ENCODE measurements around the gene DLST.
A peak's percentile ranks its signal among the peaks of the same experiment; 100 is the strongest.

DLST gene

GRCh38 chr14:74852922-74853530 is 28.7 kb upstream of the DLST start:
- H3K4me3 Mint-ChIP-seq: no peak overlapping the region
- no peak overlapping the region for H3K27ac Mint-ChIP-seq

GRCh38 chr14:74853581-74853980 is 28.1 kb upstream of the DLST start:
- H3K27ac Mint-ChIP-seq: no peak overlapping the region
- no peak for DNase-seq
- H3K4me1 Mint-ChIP-seq (ENCODE audit: low read depth in 2 of 2): no peaks in the 10 kb centered on the region
- no peak overlapping the region for H3K4me3 Mint-ChIP-seq
- H3K36me3 Mint-ChIP-seq (ENCODE audit: insufficient read depth): no peaks in the 10 kb centered on the region
- no peak for ATAC-seq (replicated peaks)
- no peaks in the 10 kb centered on the region for H3K27me3 Mint-ChIP-seq
- no peaks in the 10 kb centered on the region for H3K9me3 Mint-ChIP-seq

More at GRCh38 chr14:74852922-74853530, 28.7 kb upstream of the DLST start:
- no peak for ATAC-seq (replicated peaks)
- no peaks in the 10 kb centered on the region for H3K4me1 Mint-ChIP-seq (ENCODE audit: low read depth in 2 of 2)
- no peak for DNase-seq
- H3K27me3 Mint-ChIP-seq: no peaks in the 10 kb centered on the region
- no peaks in the 10 kb centered on the region for H3K36me3 Mint-ChIP-seq (ENCODE audit: insufficient read depth)
- H3K9me3 Mint-ChIP-seq: no peaks in the 10 kb centered on the region

DNA sequence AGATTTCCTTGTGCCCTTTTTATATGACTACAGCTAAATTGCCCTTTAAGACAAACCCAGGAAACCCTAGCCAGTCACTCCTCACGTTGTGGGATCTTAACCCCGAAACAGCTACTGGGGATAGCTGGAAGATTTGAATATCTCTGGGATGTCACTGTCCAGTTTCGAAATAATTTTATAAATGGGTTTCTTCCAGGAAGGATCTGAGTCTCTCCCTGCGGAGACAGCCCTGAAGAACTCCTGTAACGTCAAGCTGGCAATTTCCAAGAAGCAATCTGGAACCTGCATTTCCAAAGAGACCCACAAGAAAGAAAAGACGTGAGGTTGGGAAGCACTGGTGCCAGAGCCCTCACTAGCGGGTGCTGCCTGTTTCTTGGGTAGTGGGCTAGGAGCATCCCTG is 26.7 kb upstream of the DLST start:
- ATAC-seq (replicated peaks) (no peak), DNase-seq (no peak)
- Mint-ChIP-seq H3K4me3 (no peak overlapping the region), H3K9me3 (no peaks in the 10 kb centered on the region), H3K4me1 (ENCODE audit: low read depth in 2 of 2) (no peaks in the 10 kb centered on the region), H3K36me3 (ENCODE audit: insufficient read depth) (no peaks in the 10 kb centered on the region), H3K27ac (no peak overlapping the region), H3K27me3 (no peaks in the 10 kb centered on the region)

DNA sequence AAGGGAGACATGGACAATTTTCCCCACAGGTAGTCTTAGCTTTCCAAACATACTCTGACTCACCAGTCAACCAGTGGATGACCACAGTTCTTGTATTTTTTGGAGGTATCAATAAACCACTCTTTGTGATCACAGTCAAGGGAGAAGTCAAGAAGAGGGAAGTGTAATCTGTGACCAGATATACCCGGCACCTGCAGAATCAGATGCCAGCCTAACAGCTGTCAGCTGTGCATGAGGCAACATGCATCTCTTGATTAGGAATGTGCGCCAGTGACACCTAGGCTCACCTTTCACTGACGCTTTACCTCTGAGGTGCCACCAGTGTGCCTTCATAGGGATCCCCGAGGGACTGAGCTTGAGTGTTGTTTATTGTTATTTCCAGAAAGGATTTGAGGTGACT is 25.8 kb upstream of the DLST start:
- Mint-ChIP-seq H3K4me3 (no peak overlapping the region), H3K4me1 (ENCODE audit: low read depth in 2 of 2) (no peaks in the 10 kb centered on the region), H3K27ac (no peak overlapping the region), H3K27me3 (no peaks in the 10 kb centered on the region), H3K9me3 (no peaks in the 10 kb centered on the region), H3K36me3 (ENCODE audit: insufficient read depth) (no peaks in the 10 kb centered on the region)
- DNase-seq (no peak), ATAC-seq (replicated peaks) (no peak)

DNA sequence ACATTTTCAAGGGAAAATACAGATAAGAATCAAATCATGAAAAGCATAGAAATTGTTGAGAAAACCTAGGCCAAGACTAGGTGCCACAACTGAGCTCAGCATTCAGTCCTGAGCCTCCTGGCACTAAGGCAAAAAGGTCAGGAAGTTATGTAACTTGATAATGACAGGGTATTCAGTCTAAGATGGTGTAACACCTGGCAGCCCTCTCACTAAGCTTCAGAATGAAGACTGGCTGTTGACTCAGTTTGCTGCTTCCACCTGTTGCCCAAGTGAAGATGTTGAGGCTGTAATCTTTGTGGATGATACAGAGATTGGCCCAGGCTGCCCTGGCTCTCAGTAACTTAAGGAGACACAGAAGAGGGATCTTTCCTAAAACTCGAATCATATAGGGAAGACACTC is 25.4 kb upstream of the DLST start:
- ATAC-seq (replicated peaks): no peak
- no peaks in the 10 kb centered on the region for H3K27me3 Mint-ChIP-seq
- DNase-seq: no peak
- H3K4me1 Mint-ChIP-seq (ENCODE audit: low read depth in 2 of 2): no peaks in the 10 kb centered on the region
- H3K4me3 Mint-ChIP-seq: no peak overlapping the region
- H3K9me3 Mint-ChIP-seq: no peaks in the 10 kb centered on the region
- no peaks in the 10 kb centered on the region for H3K36me3 Mint-ChIP-seq (ENCODE audit: insufficient read depth)
- no peak overlapping the region for H3K27ac Mint-ChIP-seq

- H3K9me3 Mint-ChIP-seq: no peaks in the 10 kb centered on the region
- ATAC-seq (replicated peaks) (no peak), DNase-seq (no peak)
- no peaks in the 10 kb centered on the region for H3K36me3 Mint-ChIP-seq (ENCODE audit: insufficient read depth)
- H3K27me3 Mint-ChIP-seq: no peaks in the 10 kb centered on the region
- H3K27ac Mint-ChIP-seq: no peak overlapping the region
- H3K4me3 Mint-ChIP-seq: no peak overlapping the region
- no peaks in the 10 kb centered on the region for H3K4me1 Mint-ChIP-seq (ENCODE audit: low read depth in 2 of 2)
These were observed 23.7 kb upstream of the DLST start for GRCh38 chr14:74858022-74858421.

DNA sequence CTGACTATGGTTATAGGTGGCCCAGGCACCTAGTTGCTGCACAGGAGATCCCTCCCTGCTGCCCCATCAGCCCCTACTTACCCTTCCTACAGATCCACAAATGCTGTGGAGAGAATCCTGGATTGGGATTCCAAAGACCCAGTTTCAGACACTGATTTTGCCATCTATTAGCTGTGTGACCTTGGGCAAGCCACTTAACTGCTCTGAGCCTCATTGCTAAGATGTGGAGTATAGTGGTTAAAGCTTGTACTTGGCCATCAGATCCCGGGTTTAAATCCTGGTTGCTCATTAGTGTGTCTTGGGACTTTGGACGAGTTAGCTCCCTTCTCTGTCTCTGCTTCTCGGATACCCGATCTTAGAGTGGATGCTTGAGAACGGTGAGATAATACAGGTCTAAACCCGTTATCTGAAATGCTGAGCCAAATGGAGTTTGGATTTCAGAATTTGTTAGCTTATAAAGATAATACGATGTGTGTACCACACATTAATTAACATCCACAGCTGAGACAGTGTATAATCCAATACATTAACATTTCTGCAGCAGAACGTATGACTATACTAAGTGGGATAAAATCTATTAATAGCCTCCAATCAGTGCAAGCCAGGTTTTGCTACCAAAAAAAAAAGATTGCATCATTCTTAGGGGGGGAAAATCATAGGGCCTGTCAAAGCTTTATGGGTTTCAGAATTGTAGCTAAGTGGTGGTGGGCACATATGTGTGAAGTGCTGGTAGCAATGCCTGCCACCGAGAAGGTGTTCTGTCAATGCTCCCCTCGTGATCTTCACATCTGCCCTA is 21.8 kb upstream of the DLST start:
- ATAC-seq (replicated peaks) (no peak), DNase-seq (no peak)
- Mint-ChIP-seq H3K9me3 (no peaks in the 10 kb centered on the region), H3K27me3 (no peaks in the 10 kb centered on the region), H3K4me1 (ENCODE audit: low read depth in 2 of 2) (no peaks in the 10 kb centered on the region), H3K4me3 (no peak overlapping the region), H3K27ac (no peak overlapping the region), H3K36me3 (ENCODE audit: insufficient read depth) (no peaks in the 10 kb centered on the region)

- DNase-seq (peak; percentile 89 to 94 (median 92)), ATAC-seq (replicated peaks) (peak; percentile 85)
- Mint-ChIP-seq H3K27ac (no peak overlapping the region), H3K4me3 (no peak overlapping the region), H3K27me3 (no peaks in the 10 kb centered on the region), H3K36me3 (ENCODE audit: insufficient read depth) (no peaks in the 10 kb centered on the region), H3K9me3 (no peaks in the 10 kb centered on the region), H3K4me1 (ENCODE audit: low read depth in 2 of 2) (peaks cover 0 to under 1% of the 10 kb centered on the region in 2 donors)
These were observed 20.6 kb upstream of the DLST start for GRCh38 chr14:74860899-74861733.

DNA sequence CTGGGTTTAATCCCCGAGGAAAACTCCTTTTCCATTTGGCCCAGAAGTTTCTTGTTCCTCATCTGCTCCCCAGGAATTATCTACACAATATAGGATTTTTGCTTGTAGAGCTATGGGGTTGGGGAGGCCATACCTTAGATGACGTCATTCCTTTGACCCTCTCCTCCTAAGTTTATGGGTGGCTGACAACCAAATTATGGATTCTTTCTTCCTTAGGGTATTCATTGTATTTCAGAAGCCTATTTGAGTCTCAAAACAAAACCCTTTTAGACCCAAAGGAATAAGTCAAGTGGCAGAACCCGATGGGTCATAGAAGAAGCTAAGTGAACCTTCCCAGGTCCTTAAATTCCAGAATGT is 20.0 kb upstream of the DLST start:
- no peaks in the 10 kb centered on the region for H3K36me3 Mint-ChIP-seq (ENCODE audit: insufficient read depth)
- no peak overlapping the region for H3K27ac Mint-ChIP-seq
- DNase-seq: no peak
- H3K4me3 Mint-ChIP-seq: no peak overlapping the region
- peaks cover 2 to 7% of the 10 kb centered on the region in 2 donors for H3K4me1 Mint-ChIP-seq (ENCODE audit: low read depth in 2 of 2)
- no peaks in the 10 kb centered on the region for H3K27me3 Mint-ChIP-seq
- no peak for ATAC-seq (replicated peaks)
- H3K9me3 Mint-ChIP-seq: no peaks in the 10 kb centered on the region

GRCh38 chr14:74863274-74863673 is 18.4 kb upstream of the DLST start:
- no peaks in the 10 kb centered on the region for H3K27me3 Mint-ChIP-seq
- ATAC-seq (replicated peaks) (no peak), DNase-seq (no peak)
- no peaks in the 10 kb centered on the region for H3K9me3 Mint-ChIP-seq
- no peak overlapping the region for H3K4me3 Mint-ChIP-seq
- H3K27ac Mint-ChIP-seq: no peak overlapping the region
- H3K4me1 Mint-ChIP-seq (ENCODE audit: low read depth in 2 of 2): peaks cover 13 to 17% of the 10 kb centered on the region in 2 donors
- no peaks in the 10 kb centered on the region for H3K36me3 Mint-ChIP-seq (ENCODE audit: insufficient read depth)

- Mint-ChIP-seq H3K27me3 (no peaks in the 10 kb centered on the region), H3K27ac (no peak overlapping the region), H3K9me3 (no peaks in the 10 kb centered on the region), H3K4me3 (no peak overlapping the region), H3K36me3 (ENCODE audit: insufficient read depth) (no peaks in the 10 kb centered on the region), H3K4me1 (ENCODE audit: low read depth in 2 of 2) (peaks cover 13 to 17% of the 10 kb centered on the region in 2 donors)
- no peak for DNase-seq
- ATAC-seq (replicated peaks): no peak
These were observed 17.5 kb upstream of the DLST start for GRCh38 chr14:74864198-74864597.

- no peaks in the 10 kb centered on the region for H3K36me3 Mint-ChIP-seq (ENCODE audit: insufficient read depth)
- H3K27ac Mint-ChIP-seq: no peak overlapping the region
- no peak for ATAC-seq (replicated peaks)
These were observed 16.6 kb upstream of the DLST start for GRCh38 chr14:74865156-74865555.

DNA sequence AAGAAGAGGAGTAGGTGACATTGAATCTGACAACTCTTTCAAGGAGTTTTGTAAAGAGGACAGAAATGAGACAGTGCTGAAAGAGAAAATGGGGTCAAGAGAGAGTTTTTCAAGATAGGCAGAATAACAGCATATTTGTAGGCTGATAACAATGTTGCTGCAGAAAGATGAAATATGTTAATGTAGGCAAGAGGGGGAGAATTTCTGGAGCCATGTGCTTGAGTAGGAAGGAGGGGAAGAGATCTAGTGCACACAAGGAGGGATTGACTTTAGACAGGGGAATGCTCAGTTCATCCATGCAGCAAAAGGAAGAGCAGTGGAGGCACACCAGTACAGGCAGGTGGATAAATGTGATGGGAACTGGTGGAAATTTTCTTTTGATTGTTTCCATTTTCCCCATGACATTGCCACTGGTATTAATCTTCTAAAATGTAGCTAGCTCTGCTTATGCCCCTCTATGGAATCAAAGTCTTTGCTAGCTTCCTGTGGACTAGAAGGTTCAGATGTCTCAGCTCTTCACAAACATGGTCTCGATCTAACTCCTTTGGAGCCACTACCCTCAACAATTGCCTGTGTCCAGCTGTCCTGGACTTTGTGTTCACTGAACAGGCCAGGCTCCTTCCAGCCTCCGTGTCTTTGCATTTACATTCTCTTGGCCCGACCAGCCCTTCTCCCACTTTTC is 14.9 kb upstream of the DLST start:
- DNase-seq: no peak
- H3K4me3 Mint-ChIP-seq: no peak overlapping the region
- H3K36me3 Mint-ChIP-seq (ENCODE audit: insufficient read depth): no peaks in the 10 kb centered on the region
- no peaks in the 10 kb centered on the region for H3K9me3 Mint-ChIP-seq
- peaks cover 13 to 17% of the 10 kb centered on the region in 2 donors for H3K4me1 Mint-ChIP-seq (ENCODE audit: low read depth in 2 of 2)
- no peaks in the 10 kb centered on the region for H3K27me3 Mint-ChIP-seq
- no peak for ATAC-seq (replicated peaks)
- H3K27ac Mint-ChIP-seq: peak overlapping the region in 1 of 2 donors; percentile 46

More at GRCh38 chr14:74865156-74865555, 16.6 kb upstream of the DLST start:
- H3K27me3 Mint-ChIP-seq: no peaks in the 10 kb centered on the region
- peaks cover 13 to 17% of the 10 kb centered on the region in 2 donors for H3K4me1 Mint-ChIP-seq (ENCODE audit: low read depth in 2 of 2)
- H3K9me3 Mint-ChIP-seq: no peaks in the 10 kb centered on the region
- no peak overlapping the region for H3K4me3 Mint-ChIP-seq
- no peak for DNase-seq

Measured in effector memory CD8-positive, alpha-beta T cell (primary cell).